A549 (cell line): Measurements from ENCODE around the gene NME5. TPM values are rescaled to one million over a fixed set of nuclear protein-coding genes. Genes with fewer than 3 reads are reported as not detected.
A peak's percentile ranks its signal among the peaks of the same experiment; 100 is the strongest.

Source experiments
- ATAC-seq, 2 experiments: fragments of 200-7000 bp in 1 of 2; fragments of >200 bp in 1 of 2; cut with Nextera tagmentation in 1 of 2; cut with Tn5 transposase in 1 of 2; 3 replicates each; pipeline versions ENCODE4 v1.8.0 to v1.9.1; 2018 to 2020; ENCODE audit warnings: mild to moderate bottlenecking in 1 of 2, moderate library complexity in 1 of 2
- CTCF ChIA-PET: fragments of 300-600 bp; sonication (Branson Sonifier 250); formaldehyde crosslinking; extraction: SDS; loops from one replicate; lab custom pipeline; 2021; ENCODE audit warnings: antibody characterized with exemption, inconsistent platforms; lab: Yijun Ruan, JAX
- POLR2A ChIA-PET: fragments of 350-600 bp; formaldehyde crosslinking; extraction: SDS; loops from one replicate; lab custom pipeline; 2021; ENCODE audit warnings: antibody characterized with exemption, inconsistent platforms; lab: Yijun Ruan, JAX
- DNase-seq, 2 experiments: peaks; one replicate each; pipeline versions ENCODE4 v3.0.0 to v3.0.0-alpha.2; 2011 to 2016; ENCODE audit warnings: low read depth in 1 of 2, low spot score in 1 of 2
- FAIRE-seq: peaks from 2 replicates; lab custom pipeline; 2011; peaks lifted over from hg19 to GRCh38; lab: Jason Lieb, UNC
- H3K27ac ChIP-seq, 2 experiments: fragments of >200 bp; sonication (Bioruptor Twin); formaldehyde crosslinking; 3 replicates each; pipeline ENCODE4 v1.5.1; 2016 to 2017
- H3K4me1 ChIP-seq: fragments of >200 bp; sonication (Bioruptor Twin); formaldehyde crosslinking; 3 replicates; pipeline ENCODE4 v1.6.1; 2016
- H3K4me2 ChIP-seq: fragments of >200 bp; sonication (Bioruptor Twin); formaldehyde crosslinking; 3 replicates; pipeline ENCODE4 v1.6.1; 2016
- H3K4me3 ChIP-seq: fragments of >200 bp; sonication (Bioruptor Twin); formaldehyde crosslinking; 3 replicates; pipeline ENCODE4 v1.5.1; 2016
- H3K9me3 ChIP-seq: fragments of >200 bp; sonication (Bioruptor Twin); formaldehyde crosslinking; 3 replicates; pipeline ENCODE4 v1.6.1; 2016
- BHLHE40 ChIP-seq: IDR thresholded peaks from 2 replicates; pipeline ENCODE4 v1.6.1; 2012; ENCODE audit warnings: low read depth, low read length, inconsistent platforms
- CBX2 ChIP-seq: fragments of 200-600 bp; sonication (generic); IDR thresholded peaks from 2 replicates; pipeline ENCODE4 v1.6.1; 2016; ENCODE audit warnings: low read depth, mild to moderate bottlenecking, borderline replicate concordance
- CHD4 ChIP-seq: fragments of 200-600 bp; sonication (generic); IDR thresholded peaks from 2 replicates; pipeline ENCODE4 v1.6.1; 2016; ENCODE audit warnings: antibody characterized with exemption, mild to moderate bottlenecking, borderline replicate concordance
- EHMT2 ChIP-seq: fragments of 200-600 bp; sonication (generic); IDR thresholded peaks from 2 replicates; pipeline ENCODE4 v1.6.1; 2016; ENCODE audit warnings: antibody characterized with exemption, low read depth, mild to moderate bottlenecking, moderate library complexity
- ELK1 ChIP-seq: fragments of 150-350 bp; IDR thresholded peaks from 2 replicates; pipeline ENCODE4 v1.6.1; 2014; ENCODE audit warnings: low read depth, mild to moderate bottlenecking, low read length
- EP300 ChIP-seq, 2 experiments: fragments of >200 bp; sonication (Bioruptor Twin); formaldehyde crosslinking; IDR thresholded peaks; 2 replicates in 1 of 2; 3 replicates in 1 of 2; pipeline ENCODE4 v1.6.1; 2016 to 2017
- FOSB ChIP-seq: fragments of 250-450 bp; sonication (Bioruptor Pico); IDR thresholded peaks from 2 replicates; pipeline ENCODE4 v1.5.0; 2020; ENCODE audit warnings: mild to moderate bottlenecking, moderate library complexity
- HDAC2 ChIP-seq: fragments of 200-600 bp; sonication (generic); IDR thresholded peaks from 2 replicates; pipeline ENCODE4 v1.6.1; 2016
- HEYL ChIP-seq: fragments of 250-450 bp; sonication (Bioruptor Pico); IDR thresholded peaks from 2 replicates; pipeline ENCODE4 v1.8.0; 2021; ENCODE audit warnings: mild to moderate bottlenecking, moderate library complexity
- HOXA7 ChIP-seq: fragments of 250-450 bp; sonication (Bioruptor Pico); IDR thresholded peaks from 2 replicates; pipeline ENCODE4 v1.5.0; 2020; ENCODE audit warnings: mild to moderate bottlenecking, moderate library complexity
- JUN ChIP-seq, 2 experiments: fragments of >200 bp; sonication (Bioruptor Twin); formaldehyde crosslinking; IDR thresholded peaks; 2 replicates in 1 of 2; 3 replicates in 1 of 2; pipeline ENCODE4 v1.6.1; 2016 to 2017
- JUNB ChIP-seq: fragments of >200 bp; sonication (Bioruptor Twin); formaldehyde crosslinking; IDR thresholded peaks from 2 replicates; pipeline ENCODE4 v1.6.1; 2016
- MAFK ChIP-seq: fragments of 450-650 bp; IDR thresholded peaks from 2 replicates; pipeline ENCODE4 v1.6.1; 2014; ENCODE audit not compliant: partially characterized antibody
- NPAS2 ChIP-seq: fragments of 250-450 bp; sonication (Bioruptor Pico); IDR thresholded peaks from 2 replicates; pipeline ENCODE4 v1.8.0; 2022; ENCODE audit warnings: mild to moderate bottlenecking, moderate library complexity, borderline replicate concordance
- PBX3 ChIP-seq: IDR thresholded peaks from 2 replicates; pipeline ENCODE4 v1.6.1; 2012
- POLR2A ChIP-seq: IDR thresholded peaks from 2 replicates; pipeline ENCODE4 v1.6.1; 2012; ENCODE audit warnings: mild to moderate bottlenecking, low read length
- RAD21 ChIP-seq, 2 experiments: fragments of >200 bp in 1 of 2; sonication (Bioruptor Twin) in 1 of 2; formaldehyde crosslinking in 1 of 2; IDR thresholded peaks in 1 of 2; conservative IDR thresholded peaks in 1 of 2; 2 replicates in 1 of 2; 3 replicates in 1 of 2; pipeline ENCODE4 v1.6.1; 2012 to 2018; ENCODE audit warnings: inconsistent platforms in 1 of 2
- REST ChIP-seq: fragments of 200-600 bp; sonication (generic); IDR thresholded peaks from 2 replicates; pipeline ENCODE4 v1.6.1; 2016; ENCODE audit warnings: antibody characterized with exemption, mild to moderate bottlenecking, moderate library complexity
- TP53 ChIP-seq: fragments of 250-450 bp; sonication (Bioruptor Pico); IDR thresholded peaks from 2 replicates; pipeline ENCODE4 v1.5.0; 2021; ENCODE audit warnings: mild to moderate bottlenecking, moderate library complexity
- USF2 ChIP-seq: fragments of 450-650 bp; IDR thresholded peaks from 2 replicates; pipeline ENCODE4 v1.6.1; 2014; ENCODE audit warnings: antibody characterized with exemption
- ZC3H11A ChIP-seq: fragments of 450-650 bp; IDR thresholded peaks from 2 replicates; pipeline ENCODE4 v1.6.1; 2014; ENCODE audit warnings: antibody characterized with exemption, mild to moderate bottlenecking
- ZSCAN20 ChIP-seq: fragments of 250-450 bp; sonication (Bioruptor Pico); IDR thresholded peaks from 2 replicates; pipeline ENCODE4 v1.8.0; 2022; ENCODE audit warnings: mild to moderate bottlenecking, moderate library complexity
- WGBS: methylation state at CpG from one replicate; pipeline ENCODE4 v1.1.6; 2017; ENCODE audit errors: missing lambda C conversion rate; 5-methylcytosine and 5-hydroxymethylcytosine counted together
- polyA plus RNA-seq, 4 experiments: library from polyadenylated mRNA; depleted of rRNA in 3 of 4; stranded (reverse); fragments of >200 nt; fragmentation: RNase III in 1 of 4; extraction: RNeasy Plus Mini Kit Qiagen cat#74134 plus additional on column Dnase treatment in 1 of 4; gene quantifications; 2 replicates in 3 of 4; 3 replicates in 1 of 4; pipeline ENCODE4 v1.2.3, GENCODE V29; 2011 to 2017

NME5 gene
- polyA plus RNA-seq, 2 of the 4 experiments (the other 2 are of a cell fraction) = not detected

- H3K4me1 ChIP-seq = no peaks in the 10 kb centered on the region
- ATAC-seq (no peak), FAIRE-seq (no peak), DNase-seq (no peak)
- no peak overlapping the region for H3K27ac ChIP-seq
- H3K4me3 ChIP-seq = no peak overlapping the region
- no peaks in the 10 kb centered on the region for H3K9me3 ChIP-seq
- ChIA-PET POLR2A (no interaction called here), CTCF (interaction anchor here (0.6 to 4.0 kb wide), 6 partner anchors 15 to 451 kb away, joined by 3 to 16 read pairs (median 4); no protein-coding TSS in a partner anchor)
- TF ChIP-seq EP300 (IDR thresholded peaks at IDR 0.05) = no peak
- TF ChIP-seq ZSCAN20 (CRISPR knock-in tag) = no peak
- TF ChIP-seq CHD4 = no peak
- no peak for TF ChIP-seq ELK1
- TF ChIP-seq CBX2 = no peak
- TF ChIP-seq PBX3 = no peak
- TF ChIP-seq REST = no peak
- no peak for TF ChIP-seq POLR2A
- no peak for TF ChIP-seq JUNB
- no peak overlapping the region for H3K4me2 ChIP-seq
- 37% methylated on average over 4 of the region's 4 CpGs for WGBS
Observed at GRCh38 chr5:138111181-138111580, 28.0 kb downstream of the NME5 start.

- WGBS = 42% methylated on average over 4 of the region's 4 CpGs
- POLR2A ChIA-PET = no interaction called here
- CTCF ChIA-PET = interaction anchor here (0.7 to 1.9 kb wide), 6 partner anchors 8 to 450 kb away, joined by 3 to 7 read pairs (median 4); no protein-coding TSS in a partner anchor
- FAIRE-seq = no peak
- H3K4me1 ChIP-seq = no peaks in the 10 kb centered on the region
- no peak overlapping the region for H3K4me2 ChIP-seq
- no peak overlapping the region for H3K4me3 ChIP-seq
- H3K9me3 ChIP-seq = no peaks in the 10 kb centered on the region
- H3K27ac ChIP-seq = no peak overlapping the region
- no peak for ATAC-seq
- TF ChIP-seq USF2 (no peak), MAFK (peak; percentile 57), FOSB (no peak)
- DNase-seq = no peak
Observed at GRCh38 chr5:138110266-138110963, 28.8 kb downstream of the NME5 start.

- no peak overlapping the region for H3K4me3 ChIP-seq
- FAIRE-seq (no peak), ATAC-seq (no peak), DNase-seq (no peak)
- no peaks in the 10 kb centered on the region for H3K4me1 ChIP-seq
- ChIA-PET CTCF (interaction anchor here (0.5 to 1.9 kb wide), 8 partner anchors 9 to 331 kb away, joined by 3 to 7 read pairs (median 4); no protein-coding TSS in a partner anchor), POLR2A (no interaction called here)
- H3K9me3 ChIP-seq = no peaks in the 10 kb centered on the region
- 88% methylated on average over 1 of the region's 1 CpG for WGBS
- no peak overlapping the region for H3K4me2 ChIP-seq
- H3K27ac ChIP-seq = no peak overlapping the region
- TF ChIP-seq NPAS2 (CRISPR knock-in tag) = no peak
- no peak for TF ChIP-seq HOXA7 (CRISPR knock-in tag)
- TF ChIP-seq HEYL (CRISPR knock-in tag) = no peak
- TF ChIP-seq TP53 (CRISPR knock-in tag) = no peak
- no peak for TF ChIP-seq BHLHE40
- TF ChIP-seq JUN (IDR thresholded peaks at IDR 0.05) = no peak
- no peak for TF ChIP-seq HDAC2
- no peak for TF ChIP-seq REST
- TF ChIP-seq RAD21 (conservative IDR thresholded peaks at IDR 0.05 in 1 of 2, IDR thresholded peaks at IDR 0.05 in 1 of 2) = no peak
- no peak for TF ChIP-seq ZC3H11A
- TF ChIP-seq EHMT2 = no peak
Observed at GRCh38 chr5:138109463-138110265, 29.6 kb downstream of the NME5 start.
